ENCODE measurements around the gene BRD8.
"Not testable (repeated sequence)": the region's sequence is repeated elsewhere in the genome, so short reads cannot be mapped to it uniquely, and the experiment has no call there.

Gene BRD8

GRCh38 chr5:138212828-138213160, 34.4 kb upstream of the BRD8 start:
- peak; percentile 39 for ATAC-seq

DNA sequence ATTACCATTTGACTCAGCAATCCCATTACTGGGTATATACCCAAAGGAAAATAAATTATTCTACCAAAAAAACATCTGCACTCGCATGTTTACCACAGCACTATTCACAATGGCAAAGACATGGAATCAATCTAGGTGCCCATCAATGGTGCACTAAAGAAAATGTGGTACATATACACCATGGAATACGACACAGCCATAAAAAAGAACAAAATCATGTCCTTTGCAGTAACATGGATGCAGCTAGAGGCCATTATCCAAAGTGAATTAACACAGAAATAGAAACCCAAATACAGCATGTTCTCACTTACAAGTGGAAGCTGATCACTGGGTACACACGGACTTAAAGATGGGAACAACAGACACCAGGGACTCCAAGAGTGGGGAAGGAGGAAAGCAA, 32.6 kb upstream of the BRD8 start:
- ATAC-seq, result no peak
- TF ChIP-seq CSRNP3 (CRISPR knock-in tag; IDR thresholded peaks at IDR 0.05), result no peak
- no peak for TF ChIP-seq BACH2 (CRISPR knock-in tag; IDR thresholded peaks at IDR 0.05; ENCODE audit: borderline replicate concordance)
- TF ChIP-seq ZNF8 (CRISPR knock-in tag; IDR thresholded peaks at IDR 0.05), result no peak
- no peak for TF ChIP-seq ZFP3 (CRISPR knock-in tag; IDR thresholded peaks at IDR 0.05)
- no peak for TF ChIP-seq POU6F1 (CRISPR knock-in tag; IDR thresholded peaks at IDR 0.05; ENCODE audit: borderline replicate concordance, low read depth)
- TF ChIP-seq GLIS3 (CRISPR knock-in tag; IDR thresholded peaks at IDR 0.05), result no peak
- TF ChIP-seq PATZ1 (CRISPR knock-in tag; IDR thresholded peaks at IDR 0.05; ENCODE audit: borderline replicate concordance), result no peak
- TF ChIP-seq ZNF565 (CRISPR knock-in tag; conservative IDR thresholded peaks at IDR 0.05; ENCODE audit: low read depth), result no peak
- TF ChIP-seq, protein P1, sequence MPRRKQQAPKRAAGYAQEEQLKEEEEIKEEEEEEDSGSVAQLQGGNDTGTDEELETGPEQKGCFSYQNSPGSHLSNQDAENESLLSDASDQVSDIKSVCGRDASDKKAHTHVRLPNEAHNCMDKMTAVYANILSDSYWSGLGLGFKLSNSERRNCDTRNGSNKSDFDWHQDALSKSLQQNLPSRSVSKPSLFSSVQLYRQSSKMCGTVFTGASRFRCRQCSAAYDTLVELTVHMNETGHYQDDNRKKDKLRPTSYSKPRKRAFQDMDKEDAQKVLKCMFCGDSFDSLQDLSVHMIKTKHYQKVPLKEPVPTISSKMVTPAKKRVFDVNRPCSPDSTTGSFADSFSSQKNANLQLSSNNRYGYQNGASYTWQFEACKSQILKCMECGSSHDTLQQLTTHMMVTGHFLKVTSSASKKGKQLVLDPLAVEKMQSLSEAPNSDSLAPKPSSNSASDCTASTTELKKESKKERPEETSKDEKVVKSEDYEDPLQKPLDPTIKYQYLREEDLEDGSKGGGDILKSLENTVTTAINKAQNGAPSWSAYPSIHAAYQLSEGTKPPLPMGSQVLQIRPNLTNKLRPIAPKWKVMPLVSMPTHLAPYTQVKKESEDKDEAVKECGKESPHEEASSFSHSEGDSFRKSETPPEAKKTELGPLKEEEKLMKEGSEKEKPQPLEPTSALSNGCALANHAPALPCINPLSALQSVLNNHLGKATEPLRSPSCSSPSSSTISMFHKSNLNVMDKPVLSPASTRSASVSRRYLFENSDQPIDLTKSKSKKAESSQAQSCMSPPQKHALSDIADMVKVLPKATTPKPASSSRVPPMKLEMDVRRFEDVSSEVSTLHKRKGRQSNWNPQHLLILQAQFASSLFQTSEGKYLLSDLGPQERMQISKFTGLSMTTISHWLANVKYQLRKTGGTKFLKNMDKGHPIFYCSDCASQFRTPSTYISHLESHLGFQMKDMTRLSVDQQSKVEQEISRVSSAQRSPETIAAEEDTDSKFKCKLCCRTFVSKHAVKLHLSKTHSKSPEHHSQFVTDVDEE (CRISPR knock-in tag; IDR thresholded peaks at IDR 0.05), result no peak
- no peak for TF ChIP-seq TOX (CRISPR knock-in tag; IDR thresholded peaks at IDR 0.05; ENCODE audit: borderline replicate concordance)
- TF ChIP-seq ESRRG (CRISPR knock-in tag; IDR thresholded peaks at IDR 0.05), result no peak
- TF ChIP-seq ARNTL (CRISPR knock-in tag; IDR thresholded peaks at IDR 0.05; ENCODE audit: borderline replicate concordance, low read depth), result no peak
- TF ChIP-seq CSDC2 (CRISPR knock-in tag; IDR thresholded peaks at IDR 0.05), result no peak
- no peak for TF ChIP-seq PPARA (CRISPR knock-in tag; IDR thresholded peaks at IDR 0.05; ENCODE audit: borderline replicate concordance)
- no peak for TF ChIP-seq RARB (CRISPR knock-in tag; IDR thresholded peaks at IDR 0.05)
- no peak for TF ChIP-seq SNAI2 (CRISPR knock-in tag; IDR thresholded peaks at IDR 0.05)
- no peak for TF ChIP-seq ZNF70 (CRISPR knock-in tag; IDR thresholded peaks at IDR 0.05)
- no peak for TF ChIP-seq ZC3H10 (CRISPR knock-in tag; IDR thresholded peaks at IDR 0.05)

More at GRCh38 chr5:138212828-138213160, 34.4 kb upstream of the BRD8 start:
- TF ChIP-seq ISL1 (CRISPR knock-in tag; IDR thresholded peaks at IDR 0.05), result no peak
- no peak for TF ChIP-seq ZNF70 (CRISPR knock-in tag; IDR thresholded peaks at IDR 0.05)
- no peak for TF ChIP-seq CREB5 (CRISPR knock-in tag; IDR thresholded peaks at IDR 0.05; ENCODE audit: low read depth)

DNA sequence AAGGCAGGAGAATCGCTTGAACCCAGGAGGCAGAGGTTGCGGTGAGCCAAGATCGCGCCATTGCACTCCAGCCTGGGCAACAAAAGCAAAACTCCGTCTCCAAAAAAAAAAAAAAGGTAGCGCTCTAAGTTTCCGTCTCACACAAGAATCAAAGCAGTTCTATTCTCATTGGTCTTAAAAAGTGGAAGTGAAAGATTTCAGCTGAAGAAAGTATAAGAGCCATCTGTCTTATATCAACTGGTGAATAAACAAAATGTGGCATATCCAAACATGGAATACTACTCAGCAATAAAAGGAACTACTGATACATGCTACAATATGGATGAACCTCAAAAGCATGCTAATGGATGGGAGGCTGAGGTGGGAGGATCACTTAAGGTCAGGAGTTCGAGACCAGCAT, 15.4 kb upstream of the BRD8 start:
- ATAC-seq, result not testable (repeated sequence)

GRCh38 chr5:138192826-138193225, 14.4 kb upstream of the BRD8 start:
- ATAC-seq, result no peak
- TF ChIP-seq PPARA (CRISPR knock-in tag; IDR thresholded peaks at IDR 0.05; ENCODE audit: borderline replicate concordance) (no peak), ZFP30 (CRISPR knock-in tag; IDR thresholded peaks at IDR 0.05) (no peak), ZNF565 (CRISPR knock-in tag; conservative IDR thresholded peaks at IDR 0.05; ENCODE audit: low read depth) (no peak), PATZ1 (CRISPR knock-in tag; IDR thresholded peaks at IDR 0.05; ENCODE audit: borderline replicate concordance) (no peak), GLIS3 (CRISPR knock-in tag; IDR thresholded peaks at IDR 0.05) (no peak), CREB5 (CRISPR knock-in tag; IDR thresholded peaks at IDR 0.05; ENCODE audit: low read depth) (no peak), ESRRG (CRISPR knock-in tag; IDR thresholded peaks at IDR 0.05) (no peak), ZNF70 (CRISPR knock-in tag; IDR thresholded peaks at IDR 0.05) (no peak), TOX (CRISPR knock-in tag; IDR thresholded peaks at IDR 0.05; ENCODE audit: borderline replicate concordance) (no peak), TCF4 (CRISPR knock-in tag; IDR thresholded peaks at IDR 0.05; ENCODE audit: borderline replicate concordance) (no peak), ISL1 (CRISPR knock-in tag; IDR thresholded peaks at IDR 0.05) (no peak), RARB (CRISPR knock-in tag; IDR thresholded peaks at IDR 0.05) (no peak), ZC3H10 (CRISPR knock-in tag; IDR thresholded peaks at IDR 0.05) (no peak), CSRNP3 (CRISPR knock-in tag; IDR thresholded peaks at IDR 0.05) (no peak), ZNF8 (CRISPR knock-in tag; IDR thresholded peaks at IDR 0.05) (no peak)
